K562 (cell line): Measurements from ENCODE around the gene NT5DC1. TPM values are rescaled to one million over a fixed set of nuclear protein-coding genes. Genes with fewer than 3 reads are reported as not detected.

Experiments
- E2F6 ChIP-seq, 2 experiments: IDR thresholded peaks; 2 replicates each; pipeline ENCODE4 v1.6.1; 2011; ENCODE audit warnings: borderline replicate concordance in 1 of 2, control low read depth in 1 of 2, low read depth in 1 of 2, low read length in 1 of 2, mild to moderate bottlenecking in 1 of 2, mixed read lengths in 1 of 2, moderate library complexity in 1 of 2; ENCODE audit not compliant: insufficient read depth in 1 of 2, insufficient read length in 1 of 2, poor library complexity in 1 of 2, severe bottlenecking in 1 of 2; ENCODE audit errors: extremely low read depth in 1 of 2
- EHMT2 ChIP-seq: fragments of 450-650 bp; IDR thresholded peaks from 2 replicates; pipeline ENCODE4 v1.6.1; 2018; ENCODE audit warnings: antibody characterized with exemption
- LARP7 ChIP-seq: fragments of 450-650 bp; IDR thresholded peaks from 2 replicates; pipeline ENCODE4 v1.6.1; 2016
- MAFF ChIP-seq: IDR thresholded peaks from 2 replicates; pipeline ENCODE4 v1.6.1; 2012; ENCODE audit warnings: low read length, improper control_type of control experiment
- MYC ChIP-seq, 2 experiments: fragments of 250-450 bp in 1 of 2; sonication (Bioruptor Pico) in 1 of 2; IDR thresholded peaks; 2 replicates each; pipeline versions ENCODE4 v1.5.1 to v1.6.1; 2012 to 2021; ENCODE audit warnings: low read depth in 2 of 2, borderline replicate concordance in 1 of 2, improper control_type of control experiment in 1 of 2, low read length in 1 of 2, mild to moderate bottlenecking in 1 of 2, moderate library complexity in 1 of 2
- NFE2L1 ChIP-seq: fragments of 450-650 bp; IDR thresholded peaks from 2 replicates; pipeline ENCODE4 v1.6.1; 2016; ENCODE audit warnings: missing genetic modification characterization, low read depth, mild to moderate bottlenecking, missing compliant biosample characterization, moderate library complexity, borderline replicate concordance
- NR4A1 ChIP-seq, 2 experiments: fragments of 250-450 bp in 1 of 2; fragments of 450-650 bp in 1 of 2; sonication (Bioruptor Pico) in 1 of 2; IDR thresholded peaks; 2 replicates each; pipeline versions ENCODE4 v1.4.0 to v1.6.1; 2016 to 2020; ENCODE audit warnings: mild to moderate bottlenecking in 2 of 2, missing compliant biosample characterization in 1 of 2, missing genetic modification characterization in 1 of 2, moderate library complexity in 1 of 2
- RNF219 ChIP-seq: fragments of 250-450 bp; sonication (Bioruptor Pico); IDR thresholded peaks from 2 replicates; pipeline ENCODE4 v1.5.0; 2022; ENCODE audit warnings: mild to moderate bottlenecking
- RUNX1 ChIP-seq: sonication (generic); IDR thresholded peaks from 2 replicates; pipeline ENCODE4 v1.6.1; 2016; ENCODE audit warnings: antibody characterized with exemption, low read depth
- SLC30A9 ChIP-seq: fragments of 250-450 bp; sonication (Bioruptor Pico); IDR thresholded peaks from 2 replicates; pipeline ENCODE4 v1.8.0; 2022; ENCODE audit warnings: mild to moderate bottlenecking, moderate library complexity
- SREBF1 ChIP-seq: fragments of 150-350 bp; IDR thresholded peaks from 2 replicates; pipeline ENCODE4 v1.6.1; 2014; ENCODE audit warnings: antibody characterized with exemption, low read depth, low read length, borderline replicate concordance
- THAP12 ChIP-seq: fragments of 250-450 bp; sonication (Bioruptor Pico); IDR thresholded peaks from 2 replicates; pipeline ENCODE4 v1.9.0; 2021; ENCODE audit warnings: mild to moderate bottlenecking, inconsistent platforms
- ZBTB17 ChIP-seq: fragments of 450-650 bp; formaldehyde crosslinking; IDR thresholded peaks from 2 replicates; pipeline ENCODE4 v1.4.0; 2020; ENCODE audit warnings: mild to moderate bottlenecking
- ZKSCAN1 ChIP-seq: fragments of 150-350 bp; IDR thresholded peaks from 2 replicates; pipeline ENCODE4 v1.6.1; 2016; ENCODE audit warnings: low read depth, low read length
- ZNF140 ChIP-seq: fragments of 250-450 bp; sonication (Bioruptor Pico); IDR thresholded peaks from 2 replicates; pipeline ENCODE4 v1.8.0; 2021; ENCODE audit warnings: moderate library complexity, mild to moderate bottlenecking, inconsistent platforms
- ZNF24 ChIP-seq: fragments of 450-650 bp; IDR thresholded peaks from 2 replicates; pipeline ENCODE4 v1.6.1; 2016
- ZNF280B ChIP-seq: fragments of 250-450 bp; sonication (Bioruptor Pico); IDR thresholded peaks from 2 replicates; pipeline ENCODE4 v1.5.1; 2021; ENCODE audit warnings: mild to moderate bottlenecking
- ZNF778 ChIP-seq: fragments of 450-650 bp; formaldehyde crosslinking; IDR thresholded peaks from 2 replicates; pipeline ENCODE4 v1.4.0; 2020; ENCODE audit warnings: mild to moderate bottlenecking, moderate library complexity
- polyA plus RNA-seq, 8 experiments: library from polyadenylated mRNA; depleted of rRNA in 4 of 8; stranded (reverse) in 5 of 8; unstranded in 3 of 8; fragments of >200 nt; fragmentation: Nextera tagmentation in 2 of 8; fragmentation: Illumina TruSeq in 1 of 8; extraction: Ambion mirVana in 2 of 8; extraction: Trizol in 1 of 8; gene quantifications; 2 replicates each; pipeline versions ENCODE4 v1.2.1 to v1.2.3, GENCODE V29; 2011 to 2014; ENCODE audit warnings: inconsistent platforms in 1 of 8, missing spikeins in 1 of 8
- total RNA-seq, 7 experiments: library from RNA; depleted of rRNA in 6 of 7; stranded (reverse); fragments of >200 nt in 6 of 7; fragmentation: Illumina TruSeq in 2 of 7; extraction: Trizol in 2 of 7; gene quantifications; 2 replicates each; pipeline versions ENCODE4 v1.2.1 to v1.2.3, GENCODE V29; 2011 to 2021; ENCODE audit warnings: low replicate concordance in 1 of 7

The NT5DC1 gene
- total and polyA plus RNA-seq, 9 of the 15 experiments (the other 6 are each of a cell fraction or from before 2014, with no cell fraction given), result 4.9 to 28.5 (median 16.3) TPM

GRCh38 chr6:116253188-116253504 is 152.5 kb downstream of the NT5DC1 start (continued):
- TF ChIP-seq ZNF280B (CRISPR knock-in tag), result no peak
- TF ChIP-seq ZNF140 (CRISPR knock-in tag), result no peak
- TF ChIP-seq ZNF24, result no peak
- no peak for TF ChIP-seq MAFF
- TF ChIP-seq MYC (IDR thresholded peaks at IDR 0.05; ENCODE audit: low read depth, low read length), result peak; percentile 24; the same call in 1 of the 2 replicates
- TF ChIP-seq MYC (CRISPR knock-in tag; IDR thresholded peaks at IDR 0.05; ENCODE audit: borderline replicate concordance, low read depth), result no peak
- no peak for TF ChIP-seq ZNF778 (CRISPR knock-in tag)
- TF ChIP-seq ZKSCAN1, result no peak
- TF ChIP-seq LARP7, result 0 out of 2 replicates have a peak, but pooled peaks have one; percentile 49
- no peak for TF ChIP-seq SLC30A9 (CRISPR knock-in tag)
- 0 out of 2 replicates have a peak, but pooled peaks have one; percentile 9 for TF ChIP-seq ZBTB17 (CRISPR knock-in tag)
- TF ChIP-seq RUNX1, result no peak
- peak; percentile 76 to 81 for TF ChIP-seq E2F6 (IDR thresholded peaks at IDR 0.05; ENCODE audit: borderline replicate concordance in 1 of 2, extremely low read depth in 1 of 2, insufficient read depth in 1 of 2, insufficient read length in 1 of 2, low read depth in 1 of 2, low read length in 1 of 2, poor library complexity in 1 of 2, severe bottlenecking in 1 of 2)
- no peak for TF ChIP-seq NFE2L1
- TF ChIP-seq SREBF1, result no peak
- TF ChIP-seq THAP12 (CRISPR knock-in tag), result no peak
- TF ChIP-seq EHMT2, result 0 out of 2 replicates have a peak, but pooled peaks have one; percentile 21
- TF ChIP-seq RNF219 (CRISPR knock-in tag), result no peak
- no peak for TF ChIP-seq NR4A1 (CRISPR knock-in tag; IDR thresholded peaks at IDR 0.05)
- TF ChIP-seq NR4A1 (tag; IDR thresholded peaks at IDR 0.05), result no peak
